Keratinocyte (primary cell): ENCODE data around the gene HDAC3. TPM values are rescaled to one million over a fixed set of nuclear protein-coding genes. Genes with fewer than 3 reads are reported as not detected.
A peak's percentile ranks its signal among the peaks of the same experiment; 100 is the strongest.

Source experiments
- DNase-seq: peaks from one replicate; pipeline ENCODE4 v3.0.0-alpha.2; 2011; ENCODE audit warnings: low read depth, missing footprints, low spot score
- FAIRE-seq: peaks from 2 replicates; lab custom pipeline; 2011; peaks lifted over from hg19 to GRCh38; lab: Jason Lieb, UNC
- H2AFZ ChIP-seq: 2 replicates; pipeline ENCODE4 v1.6.0; 2012; ENCODE audit warnings: low read length, control low read depth, inconsistent platforms; ENCODE audit not compliant: control insufficient read depth
- H3K27ac ChIP-seq: 2 replicates; pipeline ENCODE4 v1.5.1; 2011; ENCODE audit warnings: low read length; ENCODE audit not compliant: control insufficient read depth, insufficient read depth
- H3K27me3 ChIP-seq: 3 replicates; pipeline ENCODE4 v1.6.0; 2011; ENCODE audit warnings: low read length; ENCODE audit not compliant: control insufficient read depth, insufficient read depth; ENCODE audit errors: extremely low read depth
- H3K36me3 ChIP-seq, 2 experiments: 2 replicates in 1 of 2; 3 replicates in 1 of 2; pipeline ENCODE4 v1.5.1; 2011; ENCODE audit warnings: low read length in 2 of 2, mild to moderate bottlenecking in 1 of 2; ENCODE audit not compliant: control insufficient read depth in 2 of 2, insufficient read depth in 2 of 2; ENCODE audit errors: extremely low read depth in 1 of 2
- H3K4me1 ChIP-seq: 3 replicates; pipeline ENCODE4 v1.5.1; 2011; ENCODE audit warnings: low read length; ENCODE audit not compliant: control insufficient read depth, insufficient read depth; ENCODE audit errors: extremely low read depth
- H3K4me2 ChIP-seq: 3 replicates; pipeline ENCODE4 v1.6.0; 2011; ENCODE audit warnings: low read depth, low read length; ENCODE audit not compliant: control insufficient read depth, insufficient read depth; ENCODE audit errors: extremely low read depth
- H3K4me3 ChIP-seq, 3 experiments: fragments of 200-600 bp in 1 of 3; sonication (generic) in 1 of 3; 2 replicates in 2 of 3; 3 replicates in 1 of 3; pipeline ENCODE4 v1.5.1; 2011 to 2016; ENCODE audit warnings: low read length in 3 of 3, mild to moderate bottlenecking in 3 of 3, control low read depth in 2 of 3, inconsistent platforms in 1 of 3, low read depth in 1 of 3, mixed read lengths in 1 of 3, mixed run types in 1 of 3, moderate library complexity in 1 of 3; ENCODE audit not compliant: control insufficient read depth in 2 of 3, insufficient read depth in 2 of 3; ENCODE audit errors: extremely low read depth in 1 of 3
- H3K79me2 ChIP-seq: 2 replicates; pipeline ENCODE4 v1.6.0; 2012; ENCODE audit warnings: low read length; ENCODE audit not compliant: control insufficient read depth, insufficient read depth
- H3K9ac ChIP-seq: 3 replicates; pipeline ENCODE4 v1.6.0; 2011; ENCODE audit warnings: low read length; ENCODE audit not compliant: control insufficient read depth, insufficient read depth; ENCODE audit errors: extremely low read depth
- H3K9me1 ChIP-seq: 3 replicates; pipeline ENCODE4 v1.6.0; 2011; ENCODE audit warnings: low read length; ENCODE audit not compliant: control insufficient read depth, insufficient read depth; ENCODE audit errors: extremely low read depth
- H3K9me3 ChIP-seq: 2 replicates; pipeline ENCODE4 v1.5.1; 2012; ENCODE audit warnings: low read depth, low read length; ENCODE audit not compliant: control insufficient read depth
- H4K20me1 ChIP-seq: 3 replicates; pipeline ENCODE4 v1.6.0; 2011; ENCODE audit warnings: low read length; ENCODE audit not compliant: control insufficient read depth, insufficient read depth; ENCODE audit errors: extremely low read depth
- CTCF ChIP-seq, 3 experiments: IDR thresholded peaks in 1 of 3; conservative IDR thresholded peaks in 1 of 3; optimal IDR thresholded peaks in 1 of 3; 2 replicates in 2 of 3; 3 replicates in 1 of 3; pipeline versions ENCODE3 to v1.5.1; 2011; ENCODE audit warnings: low read length in 3 of 3, mild to moderate bottlenecking in 3 of 3, moderate library complexity in 2 of 3, control low read depth in 1 of 3, inconsistent platforms in 1 of 3; ENCODE audit not compliant: insufficient read depth in 2 of 3; ENCODE audit errors: extremely low read depth in 1 of 3
- EZH2 ChIP-seq: IDR thresholded peaks from one replicate; pipeline ENCODE4 v1.6.1; 2012; ENCODE audit warnings: inconsistent platforms, mild to moderate bottlenecking, low read length, moderate library complexity
- dilution Hi-C: fragments of 300-500 bp; cut with MboI; formaldehyde crosslinking; loops from one replicate; pipeline ENCODE4 v1.7.0; 2020; ENCODE audit warnings: low sequenced_read_pairs; ENCODE audit not compliant: extremely low pct_ligation_motif_present
- polyA plus RNA-seq, 5 experiments: library from polyadenylated mRNA; depleted of rRNA in 3 of 5; stranded (reverse) in 3 of 5; stranded (forward) in 1 of 5; unstranded in 1 of 5; fragments of >200 nt; gene quantifications; 1 replicate in 1 of 5; 2 replicates in 3 of 5; 3 replicates in 1 of 5; pipeline versions ENCODE4 v1.2.1 to v1.2.3, GENCODE V29; 2011 to 2012; ENCODE audit warnings: missing spikeins in 2 of 5, low read depth in 1 of 5, low replicate concordance in 1 of 5

The HDAC3 gene
- polyA plus RNA-seq, 1 donor (not counting 4 experiments of a cell fraction or from before 2014, with no cell fraction given) = 97.4 TPM

GRCh38 chr5:141590127-141590526 lies 46.5 kb downstream of the HDAC3 start:
- no peak overlapping the region for H3K4me3 ChIP-seq
- no peaks in the 10 kb centered on the region for H3K9me1 ChIP-seq
- TF ChIP-seq CTCF (optimal IDR thresholded peaks at IDR 0.05 in 1 of 3, IDR thresholded peaks at IDR 0.05 in 1 of 3, conservative IDR thresholded peaks at IDR 0.05 in 1 of 3; ENCODE audit: extremely low read depth in 1 of 3, insufficient read depth in 2 of 3, low read length in 3 of 3) = no peak
- no peak for TF ChIP-seq EZH2
- H3K4me1 ChIP-seq = peaks cover 3% of the 10 kb centered on the region
- no peak overlapping the region for H3K27ac ChIP-seq
- no peaks in the 10 kb centered on the region for H3K9me3 ChIP-seq
- no peak overlapping the region for H2AFZ ChIP-seq
- dilution Hi-C loops = no loop called here
- H4K20me1 ChIP-seq = peaks cover 4% of the 10 kb centered on the region
- H3K9ac ChIP-seq = no peak overlapping the region
- FAIRE-seq (no peak), DNase-seq (no peak)
- no peaks in the 10 kb centered on the region for H3K27me3 ChIP-seq
- H3K79me2 ChIP-seq = peaks cover 73% of the 10 kb centered on the region
- H3K36me3 ChIP-seq = peaks cover 0 to 17% of the 10 kb centered on the region in 2 experiments
- no peak overlapping the region for H3K4me2 ChIP-seq

GRCh38 chr5:141586246-141586645 lies 50.4 kb downstream of the HDAC3 start:
- no peaks in the 10 kb centered on the region for H3K9me1 ChIP-seq
- dilution Hi-C loops = no loop called here
- no peak for TF ChIP-seq EZH2
- TF ChIP-seq CTCF (optimal IDR thresholded peaks at IDR 0.05 in 1 of 3, IDR thresholded peaks at IDR 0.05 in 1 of 3, conservative IDR thresholded peaks at IDR 0.05 in 1 of 3; ENCODE audit: extremely low read depth in 1 of 3, insufficient read depth in 2 of 3, low read length in 3 of 3) = no peak
- H3K4me2 ChIP-seq = no peak overlapping the region
- no peaks in the 10 kb centered on the region for H3K9me3 ChIP-seq
- H4K20me1 ChIP-seq = peaks cover 4% of the 10 kb centered on the region
- peaks cover 47% of the 10 kb centered on the region for H3K79me2 ChIP-seq
- H3K4me3 ChIP-seq = no peak overlapping the region
- H2AFZ ChIP-seq = no peak overlapping the region
- DNase-seq (no peak), FAIRE-seq (peak; percentile 76)
- H3K36me3 ChIP-seq = peaks cover 12 to 30% of the 10 kb centered on the region in 2 experiments
- H3K4me1 ChIP-seq = no peaks in the 10 kb centered on the region
- H3K27ac ChIP-seq = no peak overlapping the region
- no peak overlapping the region for H3K9ac ChIP-seq
- H3K27me3 ChIP-seq = no peaks in the 10 kb centered on the region
